HG03571 (cell line): Measurements from ENCODE around the gene C11orf68.
"Not testable (repeated sequence)": the region's sequence is repeated elsewhere in the genome, so short reads cannot be mapped to it uniquely, and the experiment has no call there.

Experiments
- ATAC-seq: cut with Tn5 transposase; IDR thresholded peaks from one replicate; pipeline ENCODE4 v1.9.1; 2021; ENCODE audit not compliant: unreplicated experiment

C11orf68 gene

DNA sequence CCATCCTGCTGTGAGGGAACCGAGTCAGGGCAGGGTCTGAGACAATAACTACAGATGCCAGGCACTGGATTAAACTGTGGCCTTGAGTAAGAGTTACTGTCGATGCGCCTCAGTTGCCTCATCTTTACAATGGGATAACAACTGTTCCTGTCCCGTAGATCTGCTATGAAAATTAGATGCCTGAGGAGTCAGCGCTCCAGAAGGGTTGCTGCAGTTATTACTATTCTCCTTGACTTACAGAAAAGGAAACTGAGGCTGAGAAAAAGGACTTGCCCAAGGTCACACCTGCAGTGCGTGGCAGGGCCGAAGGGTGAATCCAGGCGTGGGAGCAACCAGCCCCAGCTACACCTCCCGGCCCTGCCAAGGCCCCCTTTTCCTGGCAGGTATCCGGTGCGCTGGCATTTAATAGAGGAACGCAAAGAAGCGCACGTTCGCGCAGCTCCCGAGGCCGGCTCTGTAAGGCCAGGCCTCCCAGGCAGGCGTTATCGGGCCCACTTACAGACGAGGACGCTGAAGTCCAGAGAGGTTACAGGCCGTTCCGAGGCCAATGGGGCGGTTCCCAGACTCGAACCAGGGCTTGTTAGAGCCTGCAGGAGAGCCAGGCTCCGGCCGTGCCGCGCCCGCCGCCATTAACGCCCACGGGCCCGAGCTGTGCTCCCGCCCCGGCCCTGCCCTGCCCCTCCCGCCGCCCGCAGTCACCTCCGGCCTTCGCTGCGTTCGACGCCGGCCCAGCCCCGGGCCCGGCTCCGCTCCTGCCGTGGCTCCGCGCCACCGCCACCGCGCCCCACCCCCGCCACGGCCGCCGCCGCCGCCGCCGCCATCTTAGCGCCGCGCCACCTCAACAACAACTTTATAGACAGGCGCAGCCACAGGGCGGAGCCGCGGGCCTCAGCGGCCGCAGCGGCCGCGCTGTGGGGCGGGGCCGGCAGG is at the start of gene C11orf68:
Gene C11orf68 (minus strand): TSS at position 852 of the 930 bp plus-strand sequence. CDS start 31 bp downstream, at position 821.
- peak; percentile 63 for ATAC-seq

DNA sequence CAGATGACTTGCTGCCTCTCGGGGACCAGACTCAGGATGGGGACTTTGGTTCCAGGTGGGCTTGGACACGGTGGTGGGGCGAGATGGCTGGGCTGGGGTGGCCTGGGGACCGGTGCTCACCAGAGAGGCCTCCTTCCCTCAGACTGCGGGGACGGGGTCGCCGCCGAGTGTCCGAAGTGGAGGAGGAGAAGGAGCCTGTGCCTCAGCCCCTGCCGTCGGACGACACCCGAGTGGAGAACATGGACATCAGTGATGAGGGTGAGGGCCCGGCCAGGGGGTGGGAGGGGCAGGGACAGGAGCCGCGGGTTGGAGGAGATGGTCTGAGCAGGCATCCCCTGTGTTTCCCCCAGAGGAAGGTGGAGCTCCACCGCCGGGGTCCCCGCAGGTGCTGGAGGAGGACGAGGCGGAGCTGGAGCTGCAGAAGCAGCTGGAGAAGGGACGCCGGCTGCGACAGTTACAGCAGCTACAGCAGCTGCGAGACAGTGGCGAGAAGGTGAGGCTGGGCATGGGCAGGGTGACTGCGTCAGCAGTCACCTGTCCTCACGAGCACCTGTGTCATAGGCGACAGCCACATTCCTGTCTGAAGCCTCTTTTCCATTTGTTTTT is 48.6 kb upstream of the C11orf68 start:
- no peak for ATAC-seq

DNA sequence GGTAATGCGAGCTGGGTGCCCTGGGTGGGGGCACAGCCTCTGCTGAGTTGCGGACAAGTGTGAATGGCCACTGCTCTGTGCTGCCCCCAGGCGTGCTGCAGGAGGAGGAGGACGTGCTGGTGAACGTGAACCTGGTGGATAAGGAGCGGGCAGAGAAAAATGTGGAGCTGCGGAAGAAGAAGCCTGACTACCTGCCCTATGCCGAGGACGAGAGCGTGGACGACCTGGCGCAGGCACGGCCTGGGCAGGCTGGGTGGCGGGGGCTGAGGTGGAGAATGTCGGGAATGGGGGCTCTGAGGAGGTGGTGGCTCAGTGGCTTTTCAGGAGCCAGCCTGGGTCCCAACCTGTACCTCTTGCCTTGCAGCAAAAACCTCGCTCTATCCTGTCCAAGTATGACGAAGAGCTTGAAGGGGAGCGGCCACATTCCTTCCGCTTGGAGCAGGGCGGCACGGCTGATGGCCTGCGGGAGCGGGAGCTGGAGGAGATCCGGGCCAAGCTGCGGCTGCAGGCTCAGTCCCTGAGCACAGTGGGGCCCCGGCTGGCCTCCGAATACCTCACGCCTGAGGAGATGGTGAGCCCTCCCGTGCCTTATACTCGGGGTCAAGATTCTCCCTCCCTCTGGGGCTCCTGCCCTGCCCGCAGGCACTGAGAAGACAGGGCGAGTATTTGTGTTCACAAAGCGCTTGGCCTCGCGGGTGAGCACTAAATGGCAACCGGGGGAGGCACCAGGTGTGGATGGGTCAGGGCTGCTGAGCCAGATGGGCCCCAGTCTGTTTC is 47.3 kb upstream of the C11orf68 start:
- ATAC-seq = no peak

DNA sequence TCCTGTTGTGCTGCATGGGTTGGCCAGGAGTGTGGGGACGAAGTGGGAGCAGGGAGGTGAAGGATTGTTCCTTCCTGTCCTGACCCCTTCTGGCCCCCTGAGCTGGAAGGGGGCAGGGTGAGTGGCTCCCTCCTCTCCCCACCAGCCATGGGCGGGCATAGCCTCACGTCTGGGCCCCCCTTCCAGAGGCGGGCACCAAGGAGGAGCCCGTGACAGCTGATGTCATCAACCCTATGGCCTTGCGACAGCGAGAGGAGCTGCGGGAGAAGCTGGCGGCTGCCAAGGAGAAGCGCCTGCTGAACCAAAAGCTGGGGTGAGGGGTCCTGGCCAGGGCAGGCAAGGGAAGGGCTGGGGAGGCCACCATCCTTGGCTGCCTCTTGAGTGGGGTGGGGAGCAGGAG is 46.0 kb upstream of the C11orf68 start:
- ATAC-seq = no peak

DNA sequence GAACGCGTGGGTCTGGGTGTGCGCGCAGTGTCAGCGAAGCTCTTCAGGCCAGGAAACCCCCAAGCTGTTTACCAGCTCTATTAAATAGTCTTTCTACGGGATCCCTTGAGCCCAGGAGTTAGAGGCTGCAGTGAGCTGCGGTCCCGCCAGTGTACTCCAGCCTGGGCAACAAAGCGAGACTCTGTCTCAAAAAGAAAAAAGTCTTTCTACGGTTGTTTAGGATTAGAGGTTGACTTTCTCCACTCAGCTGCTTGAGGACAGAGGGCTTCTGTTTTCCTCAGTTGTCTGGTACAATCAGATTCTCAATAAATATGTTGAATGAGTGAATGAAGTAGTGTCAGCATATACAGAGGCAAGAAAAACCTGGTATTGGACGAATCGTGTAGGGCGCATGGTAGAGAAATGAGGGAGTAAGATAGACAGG is 43.3 kb upstream of the C11orf68 start:
- no peak for ATAC-seq

DNA sequence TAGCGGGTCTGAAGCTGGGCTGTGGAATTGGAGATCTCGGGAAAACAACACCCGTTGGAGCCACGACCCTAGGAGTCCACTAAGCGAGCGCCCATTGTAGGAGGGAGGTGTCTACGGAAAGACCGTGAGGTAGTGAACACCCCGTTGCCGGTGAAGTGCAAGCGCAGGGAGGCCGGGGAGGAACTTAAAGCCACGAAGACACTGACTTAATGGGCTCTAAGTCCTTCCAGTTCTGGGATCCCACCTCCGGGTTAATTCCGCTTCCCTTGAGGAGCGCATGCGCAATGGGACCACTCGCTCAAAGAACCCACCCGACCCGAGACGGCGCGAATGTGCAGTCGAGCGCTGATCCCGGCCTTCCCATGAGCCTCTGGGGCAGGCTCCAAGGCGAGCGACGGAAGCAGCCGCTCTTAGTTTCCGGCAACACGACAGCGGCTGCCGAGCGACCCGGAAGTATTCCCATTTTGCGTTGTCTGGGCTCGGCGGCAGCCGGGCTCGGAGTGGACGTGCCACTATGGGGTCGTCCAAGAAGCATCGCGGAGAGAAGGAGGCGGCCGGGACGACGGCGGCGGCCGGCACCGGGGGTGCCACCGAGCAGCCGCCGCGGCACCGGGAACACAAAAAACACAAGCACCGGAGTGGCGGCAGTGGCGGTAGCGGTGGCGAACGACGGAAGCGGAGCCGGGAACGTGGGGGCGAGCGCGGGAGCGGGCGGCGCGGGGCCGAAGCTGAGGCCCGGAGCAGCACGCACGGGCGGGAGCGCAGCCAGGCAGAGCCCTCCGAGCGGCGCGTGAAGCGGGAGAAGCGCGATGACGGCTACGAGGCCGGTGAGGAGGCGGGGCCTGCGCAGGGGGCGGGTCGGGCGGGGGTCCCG is 42.6 kb upstream of the C11orf68 start, which contains the start of gene SART1:
Gene SART1 (plus strand): TSS at position 468 of the 874 bp plus-strand sequence. CDS start 47 bp downstream, at position 515.
- ATAC-seq = peak; percentile 66

DNA sequence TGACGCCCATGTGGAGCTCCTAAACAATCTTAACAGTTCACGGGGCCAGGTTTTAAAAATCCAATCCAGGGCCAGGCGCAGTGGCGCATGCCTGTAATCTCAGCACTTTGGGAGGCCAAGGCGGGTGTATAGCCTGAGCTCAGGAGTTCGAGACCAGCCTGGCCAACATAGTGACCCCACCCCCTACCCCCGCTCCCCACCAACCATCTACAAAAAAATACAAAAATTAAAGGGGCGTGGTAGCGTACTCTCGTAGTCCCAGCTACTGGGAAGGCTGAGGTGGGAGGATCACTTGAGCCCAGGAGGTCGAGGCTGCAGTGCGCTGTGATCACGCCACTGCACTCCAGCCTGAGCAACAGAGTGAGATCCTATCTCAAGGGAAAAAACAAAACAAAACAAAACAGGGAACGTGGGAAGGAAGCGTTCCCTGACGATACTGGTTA is 42.0 kb upstream of the C11orf68 start:
- no peak for ATAC-seq

DNA sequence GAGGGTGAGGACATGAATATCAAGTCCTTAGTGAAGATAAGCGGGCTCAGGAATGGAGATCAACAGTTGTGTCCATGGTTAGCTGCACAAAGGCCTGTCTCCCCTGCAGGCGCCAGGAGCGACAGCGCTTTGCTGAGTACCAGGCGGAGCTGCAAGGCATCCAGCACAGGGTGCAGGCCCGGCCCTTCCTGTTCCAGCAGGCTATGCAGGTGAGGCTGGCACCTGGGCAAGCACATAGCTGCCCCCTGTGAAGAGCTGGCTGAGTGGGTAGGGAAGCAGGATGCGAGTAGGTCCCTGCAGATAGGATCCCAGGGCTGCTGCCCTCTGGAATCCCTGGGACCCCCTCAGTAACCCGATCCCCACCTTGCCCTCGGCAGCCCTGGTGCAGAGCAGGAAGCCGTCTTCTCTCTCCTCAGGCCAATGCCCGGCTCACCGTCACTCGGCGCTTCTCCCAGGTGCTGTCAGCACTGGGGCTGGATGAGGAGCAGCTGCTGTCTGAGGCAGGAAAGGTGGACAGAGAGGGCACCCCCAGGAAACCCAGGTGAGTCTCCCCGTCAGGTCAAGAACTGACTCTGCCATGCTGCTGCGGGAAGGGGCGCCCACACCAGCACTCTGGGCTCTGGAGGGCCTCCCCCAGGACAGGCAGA is 40.0 kb upstream of the C11orf68 start:
- no peak for ATAC-seq

DNA sequence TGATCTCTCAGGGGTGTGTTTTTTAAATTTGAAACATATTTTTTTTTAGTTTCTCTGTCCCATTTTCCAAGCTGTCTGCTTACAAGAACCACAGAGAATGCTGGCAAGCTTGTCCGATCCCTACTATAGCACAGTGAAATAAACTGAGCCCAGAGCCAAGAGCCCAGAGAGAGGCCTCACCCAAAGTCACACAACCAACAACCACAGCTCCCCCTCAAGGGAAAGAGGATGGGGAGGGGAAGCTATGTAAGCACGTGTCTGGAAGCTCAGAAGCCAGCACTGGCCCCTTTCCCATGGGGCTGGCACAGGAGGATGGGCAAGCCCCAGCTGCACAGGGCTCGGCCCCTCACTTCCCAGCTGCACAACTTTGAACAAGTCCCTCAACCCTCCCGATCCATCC is 39.4 kb upstream of the C11orf68 start:
- ATAC-seq = no peak

DNA sequence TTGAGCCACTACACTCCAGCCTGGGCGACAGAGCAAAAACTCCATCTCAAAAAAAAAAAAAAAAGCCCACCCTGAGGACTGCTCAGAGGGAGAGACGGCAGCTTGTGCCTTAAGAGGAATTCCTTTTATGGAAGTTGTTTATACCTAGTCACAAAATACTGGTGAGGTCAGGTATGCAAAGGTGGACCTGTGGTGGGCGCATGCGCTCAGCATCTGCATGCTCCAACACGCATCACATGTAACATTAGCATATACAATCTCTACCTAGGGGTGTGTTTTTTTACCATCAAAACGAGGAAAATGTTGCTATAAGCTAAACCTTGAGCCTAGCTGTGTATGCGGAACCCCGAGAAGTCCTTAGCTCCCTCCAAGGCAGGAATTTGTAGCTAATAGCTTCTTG is 35.9 kb upstream of the C11orf68 start:
- no peak for ATAC-seq

DNA sequence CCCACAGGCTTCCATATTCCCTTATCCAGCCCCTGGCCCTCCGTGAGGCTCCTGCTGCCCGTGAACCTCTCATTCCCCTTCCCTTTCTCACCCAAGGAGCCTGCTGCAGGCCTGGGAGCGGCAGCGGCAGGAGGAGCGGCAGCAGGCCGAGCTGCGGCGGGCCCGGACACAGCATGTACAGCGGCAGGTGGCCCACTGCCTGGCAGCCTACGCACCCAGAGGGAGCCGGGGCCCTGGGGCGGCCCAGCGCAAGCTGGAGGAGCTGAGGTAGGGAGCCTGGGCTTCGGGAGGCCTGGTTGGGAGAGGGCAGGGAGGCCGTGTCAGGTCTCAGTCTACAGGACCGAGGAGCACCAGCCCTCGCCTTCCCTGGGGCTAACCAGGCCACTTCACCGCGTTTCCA is 34.6 kb upstream of the C11orf68 start:
- no peak for ATAC-seq

DNA sequence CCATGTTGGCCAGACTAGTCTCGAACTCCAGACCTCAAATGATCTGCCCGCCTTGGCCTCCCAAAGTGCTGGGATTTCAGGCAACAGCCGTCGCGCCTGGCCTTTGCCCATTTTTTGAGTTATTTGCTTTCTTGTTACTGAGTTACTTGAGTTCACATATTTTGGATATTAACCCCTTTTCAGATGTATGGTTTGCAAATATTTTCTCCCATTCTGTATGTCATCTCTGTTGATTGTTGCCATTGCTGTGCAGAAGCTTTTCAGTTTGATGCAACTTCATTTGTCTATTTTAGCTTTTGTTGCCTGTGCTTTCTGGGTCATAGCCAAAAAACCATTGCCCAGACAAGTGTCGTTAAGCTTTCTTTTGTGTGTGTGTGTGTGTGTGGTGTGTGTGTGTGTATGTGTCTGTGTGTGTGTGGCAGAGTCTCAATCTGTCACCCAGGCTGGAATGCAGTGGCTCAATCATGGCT is 33.2 kb upstream of the C11orf68 start:
- ATAC-seq = no peak

DNA sequence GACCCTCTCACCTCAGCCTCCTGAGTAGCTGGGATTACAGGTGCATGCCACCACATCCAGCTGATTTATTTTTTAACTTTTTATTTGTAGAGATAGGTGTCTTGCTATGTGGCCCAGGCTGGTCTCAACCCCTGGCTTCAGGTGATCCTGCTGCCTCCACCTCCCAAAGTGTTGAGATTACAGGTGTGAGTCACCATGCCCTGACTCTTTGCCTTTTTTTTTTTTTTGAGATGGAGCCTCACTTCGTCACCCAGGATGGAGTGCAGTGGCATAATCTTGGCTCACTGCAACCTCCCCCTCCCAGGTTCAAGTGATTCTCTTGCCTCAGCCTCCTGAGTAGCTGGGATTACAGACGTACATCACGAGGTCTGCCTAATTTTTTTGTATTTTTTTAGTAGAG is 32.8 kb upstream of the C11orf68 start:
- not testable (repeated sequence) for ATAC-seq

DNA sequence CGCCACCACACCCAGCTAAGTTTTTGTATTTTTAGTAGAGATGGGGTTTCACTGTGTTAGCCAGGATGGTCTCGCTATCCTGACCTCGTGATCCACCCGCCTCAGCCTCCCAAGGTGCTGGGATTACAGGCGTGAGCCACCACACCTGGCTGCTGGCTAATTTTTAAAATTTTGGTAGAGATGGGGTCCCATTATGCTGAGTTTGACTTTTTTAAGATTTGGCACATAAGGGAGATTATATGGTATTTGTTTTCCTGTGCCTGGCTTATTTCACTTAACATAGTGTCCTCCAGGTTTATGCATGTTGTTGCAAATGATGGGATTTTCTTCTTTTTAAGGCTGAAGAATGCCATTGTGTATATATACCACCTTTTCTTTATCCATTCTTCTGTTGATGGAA is 31.8 kb upstream of the C11orf68 start:
- not testable (repeated sequence) for ATAC-seq

DNA sequence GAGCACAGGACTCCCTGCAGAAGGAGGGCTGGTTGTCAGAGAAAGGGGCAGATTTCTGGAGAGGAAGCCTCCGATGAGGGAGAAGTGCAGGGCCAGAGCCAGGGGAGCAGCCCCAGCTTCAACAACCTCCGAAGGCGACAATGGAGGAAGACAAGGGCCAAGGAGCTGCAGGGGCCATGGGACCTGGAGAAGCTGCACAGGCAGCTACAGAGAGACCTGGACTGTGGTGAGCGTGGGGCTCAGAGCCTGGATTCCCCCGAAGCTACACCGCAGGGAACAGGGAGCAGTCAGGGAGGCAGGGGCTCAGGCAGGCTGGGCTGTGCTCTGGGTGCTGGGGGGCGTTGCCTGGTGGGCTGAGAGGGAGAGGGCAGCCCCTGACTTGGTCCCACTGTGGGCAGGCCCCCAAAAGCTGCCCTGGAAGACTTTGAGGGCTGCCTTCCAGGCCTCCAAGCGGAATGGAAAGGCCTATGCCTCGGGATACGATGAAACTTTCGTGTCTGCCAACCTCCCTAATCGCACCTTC is 28.8 kb upstream of the C11orf68 start:
- no peak for ATAC-seq

DNA sequence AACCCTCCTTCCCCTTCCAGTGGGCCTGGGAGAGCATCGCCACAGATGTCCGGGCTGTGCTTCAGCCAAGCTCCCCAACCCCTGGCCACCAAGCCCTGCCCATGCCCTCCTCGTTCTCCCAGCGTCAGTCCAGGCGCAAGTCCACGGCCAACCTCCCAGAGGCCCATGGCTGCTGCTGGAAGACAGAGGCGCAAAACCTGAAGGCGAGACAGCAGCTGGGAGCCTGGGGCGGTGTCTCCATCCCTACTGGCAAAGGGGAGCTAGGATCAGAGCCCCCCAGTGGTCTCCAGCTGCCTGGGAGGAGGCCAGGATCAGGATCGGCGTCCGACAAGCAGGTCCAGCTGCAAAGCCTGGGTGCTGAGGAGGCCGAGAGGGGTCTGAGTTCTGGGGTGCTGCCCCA is 28.3 kb upstream of the C11orf68 start:
- ATAC-seq = no peak

DNA sequence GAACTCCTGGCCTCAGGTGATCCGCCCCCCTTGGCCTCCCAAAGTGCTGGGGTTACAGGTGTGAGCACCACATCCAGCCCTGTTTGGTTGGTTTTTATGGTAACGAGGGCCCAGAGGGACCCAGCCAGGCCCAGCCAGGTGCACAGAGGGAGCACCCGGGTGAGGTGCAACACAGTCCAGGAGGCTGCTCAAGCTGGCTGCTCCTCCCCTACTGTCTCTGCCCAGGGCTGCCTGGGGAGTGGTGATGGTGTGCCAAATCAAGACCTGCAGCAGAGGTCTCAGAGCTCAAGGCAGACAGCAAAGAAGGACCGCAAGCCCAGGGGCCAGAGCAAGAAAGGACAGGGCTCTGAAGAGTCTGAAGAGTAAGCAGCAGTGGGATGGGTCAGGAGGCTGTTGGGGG is 27.8 kb upstream of the C11orf68 start:
- ATAC-seq = no peak

DNA sequence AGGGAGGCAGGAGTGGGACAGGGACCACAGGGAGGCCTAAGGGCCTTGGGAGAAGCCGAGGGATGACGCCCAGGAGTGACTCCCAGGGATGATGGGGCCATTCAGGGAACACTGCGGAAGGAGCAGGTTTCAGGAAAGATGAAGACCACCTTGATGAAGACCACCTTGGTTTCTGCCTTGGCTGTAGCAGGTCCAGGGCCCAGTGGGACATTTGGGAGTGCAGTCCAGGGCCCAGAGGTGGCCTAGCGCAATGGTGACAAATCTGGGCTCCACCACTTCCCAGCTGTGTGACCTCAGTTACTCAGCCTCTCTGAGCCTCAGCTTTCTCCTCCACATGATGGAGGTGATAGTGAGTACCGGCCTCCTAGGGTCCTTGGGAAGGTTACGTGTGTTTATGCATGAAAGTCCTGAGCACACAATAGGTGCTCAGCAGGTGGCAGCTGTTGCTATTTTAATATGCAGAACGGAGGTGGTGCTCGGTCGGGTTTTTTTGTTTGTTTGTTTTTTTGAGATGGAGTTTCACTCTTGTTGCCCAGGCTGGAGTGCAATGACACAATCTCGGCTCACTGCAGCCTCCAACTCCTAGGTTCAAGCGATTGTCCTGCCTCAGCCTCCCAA is 27.2 kb upstream of the C11orf68 start:
- ATAC-seq = no peak

DNA sequence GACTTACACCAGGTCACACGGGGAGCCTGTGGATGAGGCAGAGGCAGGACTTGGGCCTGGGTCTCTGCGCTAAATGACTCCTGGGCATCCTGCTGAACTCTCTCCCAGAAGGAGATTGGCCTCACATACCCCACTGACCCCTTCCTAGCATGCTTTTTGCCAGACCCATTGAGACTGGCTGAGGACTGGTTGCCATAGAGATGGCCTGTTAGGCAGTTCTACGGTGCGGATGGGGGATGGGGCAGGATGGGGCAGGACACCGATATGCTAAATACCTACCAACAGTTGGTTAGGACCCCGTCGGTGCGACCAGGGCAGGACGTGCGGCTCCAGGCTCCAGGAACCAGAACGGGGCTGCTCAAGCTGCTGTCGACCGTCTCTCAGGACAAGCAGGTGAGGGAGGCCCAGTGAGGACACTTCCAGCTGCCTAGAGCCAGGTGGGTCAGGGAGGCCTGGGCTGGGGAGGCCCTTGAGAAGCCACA is 26.6 kb upstream of the C11orf68 start, which contains the start of gene TSGA10IP:
Gene TSGA10IP (plus strand): TSS at position 51 of the 482 bp plus-strand sequence. CDS start 196 bp downstream, at position 247.
- no peak for ATAC-seq
